Suppressor macrophage (primary cell): ENCODE data around the gene PRKCA.
"Not testable (repeated sequence)": the region's sequence is repeated elsewhere in the genome, so short reads cannot be mapped to it uniquely, and the experiment has no call there.

Experiments used
- DNase-seq, 4 experiments: peaks; one replicate each; pipeline ENCODE4 v3.0.0-alpha.2; 2020 to 2022

The PRKCA gene

GRCh38 chr17:66290101-66290722 lies 12.2 kb upstream of the PRKCA start:
- DNase-seq: no peak

GRCh38 chr17:66292353-66292752 lies 10.1 kb upstream of the PRKCA start:
- no peak for DNase-seq

GRCh38 chr17:66296289-66296725 lies 6.1 kb upstream of the PRKCA start:
- DNase-seq: no peak

- DNase-seq: not testable (repeated sequence)
Observed at GRCh38 chr17:66297443-66297842, 5.0 kb upstream of the PRKCA start.

- DNase-seq: no peak
Observed at GRCh38 chr17:66299711-66300110, 2.7 kb upstream of the PRKCA start.

- no peak for DNase-seq
Observed at GRCh38 chr17:66300956-66301355, 1.5 kb upstream of the PRKCA start.

GRCh38 chr17:66301367-66301863 lies 998 bp upstream of the PRKCA start:
- no peak for DNase-seq

GRCh38 chr17:66302761-66303626 lies 581 bp downstream of the PRKCA start:
- DNase-seq: peak; percentile 21 to 60 (median 43)

GRCh38 chr17:66304304-66305174 lies 2.1 kb downstream of the PRKCA start:
- DNase-seq: peak in 3 of 4 experiments; percentile 21 to 40 (median 25)

- no peak for DNase-seq
Observed at GRCh38 chr17:66306446-66306845, 4.0 kb downstream of the PRKCA start.

- no peak for DNase-seq
Observed at GRCh38 chr17:66307257-66307656, 4.8 kb downstream of the PRKCA start.

GRCh38 chr17:66308856-66309255 lies 6.4 kb downstream of the PRKCA start:
- no peak for DNase-seq

- DNase-seq: peak in 1 of 4 experiments; percentile 18
Observed at GRCh38 chr17:66309793-66310192, 7.4 kb downstream of the PRKCA start.

- DNase-seq: no peak
Observed at GRCh38 chr17:66310528-66311148, 8.2 kb downstream of the PRKCA start.

- DNase-seq: no peak
Observed at GRCh38 chr17:66312912-66313311, 10.5 kb downstream of the PRKCA start.

GRCh38 chr17:66313325-66313724 lies 10.9 kb downstream of the PRKCA start:
- DNase-seq: no peak

- no peak for DNase-seq
Observed at GRCh38 chr17:66313995-66314659, 11.7 kb downstream of the PRKCA start.

GRCh38 chr17:66317629-66318028 lies 15.2 kb downstream of the PRKCA start:
- DNase-seq: no peak

GRCh38 chr17:66319226-66319625 lies 16.8 kb downstream of the PRKCA start:
- DNase-seq: no peak

- no peak for DNase-seq
Observed at GRCh38 chr17:66322764-66323163, 20.4 kb downstream of the PRKCA start.

- DNase-seq: not testable (repeated sequence)
Observed at GRCh38 chr17:66324381-66325004, 22.1 kb downstream of the PRKCA start.
